Measurements from ENCODE around the gene GCN1.

Gene GCN1

GRCh38 chr12:120134307-120134980, 60.1 kb downstream of the GCN1 start:
- Histone ChIP-seq H3K4me3 (ENCODE audit: low read depth in 1 of 2, low read length in 2 of 2) (no peak overlapping the region), H3K4me1 (ENCODE audit: control insufficient read depth in 1 of 2, insufficient read depth in 2 of 2, low read length in 2 of 2) (peaks cover 7 to 16% of the 10 kb centered on the region in 2 donors), H3K9ac (ENCODE audit: low read depth in 1 of 2, low read length in 2 of 2) (no peak overlapping the region), H3K36me3 (ENCODE audit: control insufficient read depth in 1 of 2, insufficient read depth in 2 of 2, low read length in 2 of 2) (peaks cover 81 to 92% of the 10 kb centered on the region in 2 donors), H3K9me3 (ENCODE audit: control insufficient read depth in 1 of 2, low read length in 2 of 2) (no peaks in the 10 kb centered on the region), H3K27me3 (ENCODE audit: control insufficient read depth in 1 of 2, insufficient read depth in 2 of 2, low read length in 2 of 2) (no peaks in the 10 kb centered on the region), H3K27ac (ENCODE audit: low read depth, low read length) (no peak overlapping the region)

- Histone ChIP-seq H3K9ac (ENCODE audit: low read depth in 1 of 2, low read length in 2 of 2) (no peak overlapping the region), H3K27ac (ENCODE audit: low read depth, low read length) (no peak overlapping the region), H3K4me1 (ENCODE audit: control insufficient read depth in 1 of 2, insufficient read depth in 2 of 2, low read length in 2 of 2) (peaks cover 7 to 16% of the 10 kb centered on the region in 2 donors), H3K4me3 (ENCODE audit: low read depth in 1 of 2, low read length in 2 of 2) (no peak overlapping the region), H3K36me3 (ENCODE audit: control insufficient read depth in 1 of 2, insufficient read depth in 2 of 2, low read length in 2 of 2) (peaks cover 79 to 93% of the 10 kb centered on the region in 2 donors), H3K9me3 (ENCODE audit: control insufficient read depth in 1 of 2, low read length in 2 of 2) (no peaks in the 10 kb centered on the region), H3K27me3 (ENCODE audit: control insufficient read depth in 1 of 2, insufficient read depth in 2 of 2, low read length in 2 of 2) (no peaks in the 10 kb centered on the region)
Measured at GRCh38 chr12:120132863-120133385, 61.6 kb downstream of the GCN1 start.

- Histone ChIP-seq H3K27me3 (ENCODE audit: control insufficient read depth in 1 of 2, insufficient read depth in 2 of 2, low read length in 2 of 2) (no peaks in the 10 kb centered on the region), H3K9me3 (ENCODE audit: control insufficient read depth in 1 of 2, low read length in 2 of 2) (no peaks in the 10 kb centered on the region), H3K4me1 (ENCODE audit: control insufficient read depth in 1 of 2, insufficient read depth in 2 of 2, low read length in 2 of 2) (peaks cover 12 to 16% of the 10 kb centered on the region in 2 donors), H3K4me3 (ENCODE audit: low read depth in 1 of 2, low read length in 2 of 2) (no peak overlapping the region), H3K9ac (ENCODE audit: low read depth in 1 of 2, low read length in 2 of 2) (no peak overlapping the region), H3K27ac (ENCODE audit: low read depth, low read length) (no peak overlapping the region), H3K36me3 (ENCODE audit: control insufficient read depth in 1 of 2, insufficient read depth in 2 of 2, low read length in 2 of 2) (peaks cover 79 to 93% of the 10 kb centered on the region in 2 donors)
Measured at GRCh38 chr12:120132054-120132836, 62.3 kb downstream of the GCN1 start.

- H3K27me3 ChIP-seq (ENCODE audit: control insufficient read depth in 1 of 2, insufficient read depth in 2 of 2, low read length in 2 of 2) = no peaks in the 10 kb centered on the region
- H3K27ac ChIP-seq (ENCODE audit: low read depth, low read length) = no peak overlapping the region
- no peak overlapping the region for H3K4me3 ChIP-seq (ENCODE audit: low read depth in 1 of 2, low read length in 2 of 2)
- peaks cover 12 to 16% of the 10 kb centered on the region in 2 donors for H3K4me1 ChIP-seq (ENCODE audit: control insufficient read depth in 1 of 2, insufficient read depth in 2 of 2, low read length in 2 of 2)
- no peak overlapping the region for H3K9ac ChIP-seq (ENCODE audit: low read depth in 1 of 2, low read length in 2 of 2)
- no peaks in the 10 kb centered on the region for H3K9me3 ChIP-seq (ENCODE audit: control insufficient read depth in 1 of 2, low read length in 2 of 2)
- H3K36me3 ChIP-seq (ENCODE audit: control insufficient read depth in 1 of 2, insufficient read depth in 2 of 2, low read length in 2 of 2) = peaks cover 70 to 87% of the 10 kb centered on the region in 2 donors
Measured at GRCh38 chr12:120131116-120131515, 63.4 kb downstream of the GCN1 start.

GRCh38 chr12:120130011-120130410, 64.5 kb downstream of the GCN1 start:
- Histone ChIP-seq H3K27ac (ENCODE audit: low read depth, low read length) (no peak overlapping the region), H3K36me3 (ENCODE audit: control insufficient read depth in 1 of 2, insufficient read depth in 2 of 2, low read length in 2 of 2) (peaks cover 66 to 80% of the 10 kb centered on the region in 2 donors), H3K9ac (ENCODE audit: low read depth in 1 of 2, low read length in 2 of 2) (no peak overlapping the region), H3K27me3 (ENCODE audit: control insufficient read depth in 1 of 2, insufficient read depth in 2 of 2, low read length in 2 of 2) (no peaks in the 10 kb centered on the region), H3K4me1 (ENCODE audit: control insufficient read depth in 1 of 2, insufficient read depth in 2 of 2, low read length in 2 of 2) (peaks cover 12 to 16% of the 10 kb centered on the region in 2 donors), H3K4me3 (ENCODE audit: low read depth in 1 of 2, low read length in 2 of 2) (no peak overlapping the region), H3K9me3 (ENCODE audit: control insufficient read depth in 1 of 2, low read length in 2 of 2) (no peaks in the 10 kb centered on the region)

- H3K27ac ChIP-seq (ENCODE audit: low read depth, low read length) = no peak overlapping the region
- no peaks in the 10 kb centered on the region for H3K9me3 ChIP-seq (ENCODE audit: control insufficient read depth in 1 of 2, low read length in 2 of 2)
- H3K4me3 ChIP-seq (ENCODE audit: low read depth in 1 of 2, low read length in 2 of 2) = no peak overlapping the region
- no peak overlapping the region for H3K9ac ChIP-seq (ENCODE audit: low read depth in 1 of 2, low read length in 2 of 2)
- H3K27me3 ChIP-seq (ENCODE audit: control insufficient read depth in 1 of 2, insufficient read depth in 2 of 2, low read length in 2 of 2) = no peaks in the 10 kb centered on the region
- peaks cover 38 to 46% of the 10 kb centered on the region in 2 donors for H3K36me3 ChIP-seq (ENCODE audit: control insufficient read depth in 1 of 2, insufficient read depth in 2 of 2, low read length in 2 of 2)
- peaks cover 8 to 9% of the 10 kb centered on the region in 2 donors for H3K4me1 ChIP-seq (ENCODE audit: control insufficient read depth in 1 of 2, insufficient read depth in 2 of 2, low read length in 2 of 2)
Measured at GRCh38 chr12:120126635-120127005, 67.9 kb downstream of the GCN1 start.

- Histone ChIP-seq H3K9me3 (ENCODE audit: control insufficient read depth in 1 of 2, low read length in 2 of 2) (no peaks in the 10 kb centered on the region), H3K36me3 (ENCODE audit: control insufficient read depth in 1 of 2, insufficient read depth in 2 of 2, low read length in 2 of 2) (peaks cover 31 to 40% of the 10 kb centered on the region in 2 donors), H3K27me3 (ENCODE audit: control insufficient read depth in 1 of 2, insufficient read depth in 2 of 2, low read length in 2 of 2) (no peaks in the 10 kb centered on the region), H3K9ac (ENCODE audit: low read depth in 1 of 2, low read length in 2 of 2) (no peak overlapping the region), H3K4me3 (ENCODE audit: low read depth in 1 of 2, low read length in 2 of 2) (no peak overlapping the region), H3K4me1 (ENCODE audit: control insufficient read depth in 1 of 2, insufficient read depth in 2 of 2, low read length in 2 of 2) (peaks cover 6 to 12% of the 10 kb centered on the region in 2 donors), H3K27ac (ENCODE audit: low read depth, low read length) (no peak overlapping the region)
Measured at GRCh38 chr12:120125792-120126634, 68.5 kb downstream of the GCN1 start.

- peaks cover 6 to 17% of the 10 kb centered on the region in 2 donors for H3K4me1 ChIP-seq (ENCODE audit: control insufficient read depth in 1 of 2, insufficient read depth in 2 of 2, low read length in 2 of 2)
- no peak overlapping the region for H3K9ac ChIP-seq (ENCODE audit: low read depth in 1 of 2, low read length in 2 of 2)
- H3K27ac ChIP-seq (ENCODE audit: low read depth, low read length) = no peak overlapping the region
- peaks cover 22 to 31% of the 10 kb centered on the region in 2 donors for H3K36me3 ChIP-seq (ENCODE audit: control insufficient read depth in 1 of 2, insufficient read depth in 2 of 2, low read length in 2 of 2)
- H3K4me3 ChIP-seq (ENCODE audit: low read depth in 1 of 2, low read length in 2 of 2) = no peak overlapping the region
- H3K27me3 ChIP-seq (ENCODE audit: control insufficient read depth in 1 of 2, insufficient read depth in 2 of 2, low read length in 2 of 2) = no peaks in the 10 kb centered on the region
- no peaks in the 10 kb centered on the region for H3K9me3 ChIP-seq (ENCODE audit: control insufficient read depth in 1 of 2, low read length in 2 of 2)
Measured at GRCh38 chr12:120125029-120125428, 69.5 kb downstream of the GCN1 start.

GRCh38 chr12:120121766-120122293, 72.7 kb downstream of the GCN1 start:
- Histone ChIP-seq H3K27me3 (ENCODE audit: control insufficient read depth in 1 of 2, insufficient read depth in 2 of 2, low read length in 2 of 2) (no peaks in the 10 kb centered on the region), H3K9ac (ENCODE audit: low read depth in 1 of 2, low read length in 2 of 2) (no peak overlapping the region), H3K36me3 (ENCODE audit: control insufficient read depth in 1 of 2, insufficient read depth in 2 of 2, low read length in 2 of 2) (peaks cover 0 to 1% of the 10 kb centered on the region in 2 donors), H3K4me3 (ENCODE audit: low read depth in 1 of 2, low read length in 2 of 2) (no peak overlapping the region), H3K4me1 (ENCODE audit: control insufficient read depth in 1 of 2, insufficient read depth in 2 of 2, low read length in 2 of 2) (peaks cover 17 to 33% of the 10 kb centered on the region in 2 donors), H3K27ac (ENCODE audit: low read depth, low read length) (no peak overlapping the region), H3K9me3 (ENCODE audit: control insufficient read depth in 1 of 2, low read length in 2 of 2) (no peaks in the 10 kb centered on the region)

Data from duodenal mucosa (tissue), 2 donors.